ENCODE measurements around the gene NOP10. TPM values are rescaled to one million over a fixed set of nuclear protein-coding genes. Genes with fewer than 3 reads are reported as not detected.

NOP10 gene
- total and polyA plus RNA-seq, 11 donors, result 96.4 to 384 (median 151) TPM

DNA sequence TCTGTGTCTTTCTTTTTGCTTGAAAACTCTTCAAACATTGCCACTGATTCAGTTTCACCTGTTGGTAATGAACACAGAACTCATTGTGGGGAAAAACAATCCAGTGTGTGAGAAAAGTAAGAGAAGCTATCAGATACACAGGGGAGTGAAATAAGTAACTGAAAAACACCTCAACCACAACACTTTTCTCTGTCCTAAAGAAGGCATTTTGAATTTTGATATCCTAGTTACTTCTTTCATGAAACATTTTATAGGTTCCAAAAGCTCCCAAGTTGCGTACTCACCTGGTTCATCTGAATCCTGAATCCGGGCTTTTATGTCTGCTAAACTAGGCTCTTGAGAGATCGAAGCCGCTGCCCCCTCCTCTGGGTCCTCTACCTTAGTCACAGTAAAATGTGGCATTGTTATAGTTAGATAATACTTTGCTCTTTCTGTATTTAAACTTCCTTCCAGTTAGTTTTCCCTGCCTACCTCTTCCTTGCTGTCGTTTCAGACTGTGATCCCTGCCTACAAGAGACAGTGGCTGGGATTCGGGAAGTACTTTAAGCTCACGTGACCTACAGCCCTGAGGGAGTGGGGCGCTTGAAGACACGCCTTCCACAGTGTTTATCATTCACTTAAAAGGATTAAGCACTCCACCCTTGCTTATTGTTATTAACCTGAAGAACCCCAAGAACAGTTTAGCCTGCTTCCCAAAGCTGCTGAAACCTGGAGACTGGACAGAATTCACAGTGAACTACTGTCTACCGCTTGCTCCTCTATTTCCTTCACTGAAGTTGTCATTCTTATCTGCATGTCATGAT, 24.5 kb downstream of the NOP10 start:
- Histone ChIP-seq H3K9me3 (no peaks in the 10 kb centered on the region), H3K27ac (peak overlapping the region; percentile 2 to 79 (median 52)), H3K27me3 (no peaks in the 10 kb centered on the region), H3K4me1 (peaks cover 0 to 30% (median 14%) of the 10 kb centered on the region in 12 donors), H3K36me3 (peaks cover 0 to 12% (median 0%) of the 10 kb centered on the region in 9 donors), H3K4me3 (peak overlapping the region; percentile 12 to 65 (median 62))
- DNase-seq (peak in 4 of 5 donors; percentile 55 to 75 (median 67)), ATAC-seq (peak; percentile 92 to 98 (median 98))
- TF ChIP-seq, protein P1, sequence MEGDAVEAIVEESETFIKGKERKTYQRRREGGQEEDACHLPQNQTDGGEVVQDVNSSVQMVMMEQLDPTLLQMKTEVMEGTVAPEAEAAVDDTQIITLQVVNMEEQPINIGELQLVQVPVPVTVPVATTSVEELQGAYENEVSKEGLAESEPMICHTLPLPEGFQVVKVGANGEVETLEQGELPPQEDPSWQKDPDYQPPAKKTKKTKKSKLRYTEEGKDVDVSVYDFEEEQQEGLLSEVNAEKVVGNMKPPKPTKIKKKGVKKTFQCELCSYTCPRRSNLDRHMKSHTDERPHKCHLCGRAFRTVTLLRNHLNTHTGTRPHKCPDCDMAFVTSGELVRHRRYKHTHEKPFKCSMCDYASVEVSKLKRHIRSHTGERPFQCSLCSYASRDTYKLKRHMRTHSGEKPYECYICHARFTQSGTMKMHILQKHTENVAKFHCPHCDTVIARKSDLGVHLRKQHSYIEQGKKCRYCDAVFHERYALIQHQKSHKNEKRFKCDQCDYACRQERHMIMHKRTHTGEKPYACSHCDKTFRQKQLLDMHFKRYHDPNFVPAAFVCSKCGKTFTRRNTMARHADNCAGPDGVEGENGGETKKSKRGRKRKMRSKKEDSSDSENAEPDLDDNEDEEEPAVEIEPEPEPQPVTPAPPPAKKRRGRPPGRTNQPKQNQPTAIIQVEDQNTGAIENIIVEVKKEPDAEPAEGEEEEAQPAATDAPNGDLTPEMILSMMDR (IDR thresholded peaks at IDR 0.05), result no peak
- peak in 1 of 2 donors; percentile 49 for TF ChIP-seq POLR2A (IDR thresholded peaks at IDR 0.05)
- intact Hi-C loops (cut with DNase I), result loop anchor here in 3 of 10 donors (1.0 to 5.0 kb wide), 3 partner anchors 19 to 49 kb away; partner anchors contain the start of genes LPCAT4 (in 1 of the 3) and SLC12A6 (in 1 of the 3)
- WGBS, 4 donors, result 3 to 8% (median 6%) methylated on average over 10 of the region's 10 CpGs

DNA sequence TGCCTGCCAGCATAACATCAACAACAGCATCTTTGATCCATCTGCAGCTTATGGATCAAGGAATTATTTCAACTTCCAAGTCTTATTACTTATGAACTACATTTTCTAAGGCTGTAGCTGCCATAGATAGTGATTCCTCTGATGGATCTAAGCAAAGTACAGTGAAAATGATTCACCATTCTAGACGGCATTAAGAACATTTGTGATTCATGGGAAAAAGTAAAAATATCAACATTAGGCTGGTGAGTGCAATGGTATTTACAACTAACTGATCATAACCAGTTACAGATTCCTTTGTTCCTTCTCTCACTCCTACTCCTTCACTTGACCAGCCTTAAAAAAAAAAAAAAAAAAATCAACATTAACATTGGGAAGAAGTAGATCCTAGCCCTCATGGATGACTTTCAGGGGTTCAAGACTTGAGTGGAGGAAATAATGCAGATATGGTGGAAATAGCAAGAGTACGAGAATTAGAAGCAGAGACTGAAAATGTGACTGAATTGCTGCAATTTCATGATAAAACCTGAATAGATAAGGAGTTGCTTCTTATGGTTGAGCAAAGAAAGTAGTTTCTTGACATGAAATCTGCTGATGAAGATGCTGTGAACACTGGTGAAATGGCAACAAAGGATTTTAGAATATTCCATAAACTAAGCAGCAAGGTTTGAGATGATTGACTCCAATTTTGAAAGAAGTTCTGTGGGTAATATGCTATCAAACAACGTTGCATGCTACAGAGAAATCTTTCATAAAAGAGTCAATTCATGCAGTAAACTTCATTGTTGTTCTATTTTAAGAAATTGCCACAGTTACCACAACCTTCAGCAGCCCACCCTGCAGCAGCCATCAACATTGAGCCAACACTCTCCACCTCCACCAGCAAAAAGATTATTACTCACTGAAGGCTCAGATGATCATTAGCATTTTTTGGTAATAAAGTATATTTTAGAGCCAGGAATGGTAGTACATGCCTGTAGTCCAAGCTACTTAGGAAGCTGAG, 28.1 kb downstream of the NOP10 start:
- Histone ChIP-seq H3K36me3 (peaks cover 0 to 21% (median 0%) of the 10 kb centered on the region in 9 donors), H3K4me3 (no peak overlapping the region), H3K27ac (no peak overlapping the region), H3K4me1 (peaks cover 0 to 30% (median 14%) of the 10 kb centered on the region in 12 donors), H3K27me3 (no peaks in the 10 kb centered on the region), H3K9me3 (no peaks in the 10 kb centered on the region)
- 81 to 90% (median 86%) methylated on average over 3 of the region's 3 CpGs for WGBS, 4 donors
- TF ChIP-seq, protein P1 (IDR thresholded peaks at IDR 0.05), result no peak
- TF ChIP-seq POLR2A (IDR thresholded peaks at IDR 0.05), result no peak
- ATAC-seq (no peak), DNase-seq (no peak)
- intact Hi-C loops (cut with DNase I), result loop anchor here in 2 of 10 donors (5.0 kb wide), 2 partner anchors 37 to 53 kb away; partner anchors contain the start of gene LPCAT4 (in 1 of the 2)

DNA sequence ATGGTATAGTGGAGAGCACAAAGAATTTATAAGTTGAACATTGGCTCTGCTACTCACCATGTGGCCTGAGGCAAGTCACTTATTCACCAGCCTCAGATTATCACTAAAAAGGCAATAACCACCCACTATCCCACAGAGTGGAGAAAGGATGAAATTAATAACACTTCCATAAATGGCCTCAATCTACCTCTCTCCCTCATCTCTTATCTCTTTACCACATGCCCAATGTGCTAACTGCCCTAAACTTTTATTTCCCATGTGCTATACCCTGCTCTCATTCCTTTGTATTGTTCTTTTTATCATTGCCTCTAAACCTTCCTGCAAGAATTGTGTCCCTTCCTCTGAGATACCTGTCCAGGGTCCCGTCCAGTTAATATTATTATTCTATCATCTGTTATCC, 31.4 kb downstream of the NOP10 start:
- intact Hi-C loops (cut with DNase I), result no loop called here
- 81 to 93% (median 89%) methylated on average over 1 of the region's 1 CpG for WGBS, 4 donors
- ATAC-seq, result no peak

More for the DNA sequence above, 31.4 kb downstream of the NOP10 start:
- TF ChIP-seq POLR2A (IDR thresholded peaks at IDR 0.05), result no peak
- TF ChIP-seq, protein P1 (IDR thresholded peaks at IDR 0.05), result no peak
- H3K9me3 ChIP-seq, result no peaks in the 10 kb centered on the region
- no peak overlapping the region for H3K27ac ChIP-seq
- peaks cover 0 to 10% (median 2%) of the 10 kb centered on the region in 12 donors for H3K4me1 ChIP-seq
- H3K4me3 ChIP-seq, result no peak overlapping the region
- DNase-seq, result no peak
- no peaks in the 10 kb centered on the region for H3K27me3 ChIP-seq
- H3K36me3 ChIP-seq, result peaks cover 0 to 21% (median 0%) of the 10 kb centered on the region in 9 donors

Measured in heart left ventricle (tissue), 16 donors.